HCT116 (cell line): ENCODE results near the gene FDXR. TPM values are rescaled to one million over a fixed set of nuclear protein-coding genes. Genes with fewer than 3 reads are reported as not detected.

ENCODE experiments used
- ATAC-seq: fragments of 200-7000 bp; cut with Tn5 transposase; 2 replicates; pipeline ENCODE4 v1.9.1; 2020; ENCODE audit warnings: mild to moderate bottlenecking, moderate library complexity
- BruUV-seq: library from RNA; stranded (reverse); fragments of 400-500 nt; replicated peaks from 2 replicates; lab custom pipeline; 2021; lab: Mats Ljungman, UMichigan
- CTCF ChIA-PET: fragments of 300-600 bp; sonication (Branson Sonifier 250); formaldehyde crosslinking; loops from one replicate; lab custom pipeline; 2021; ENCODE audit warnings: antibody characterized with exemption; lab: Charles Lee
- POLR2A ChIA-PET: fragments of 300-600, 350-600 bp; sonication (Branson Sonifier 250); formaldehyde crosslinking; loops from one replicate; lab custom pipeline; 2021; ENCODE audit warnings: antibody characterized with exemption; lab: Charles Lee
- RAD21 ChIA-PET, 2 experiments: fragments of 300-600 bp; sonication (Branson Sonifier 250); formaldehyde crosslinking; loops; one replicate each; lab custom pipeline; 2023; ENCODE audit warnings: low total read pairs in 2 of 2; ENCODE audit not compliant: uncharacterized antibody in 2 of 2, unreplicated experiment in 2 of 2, low non-redundant PET in 1 of 2; lab: Charles Lee
- DNase-seq: peaks from one replicate; pipeline ENCODE4 v3.0.0-alpha.2; 2010; ENCODE audit warnings: low read depth, low spot score
- H2AFZ ChIP-seq: fragments of 200-600 bp; shearing (Covaris generic), sonication (generic); 2 replicates; pipeline ENCODE4 v1.6.1; 2017; ENCODE audit warnings: low read depth, mixed run types, mixed read lengths, antibody characterized with exemption, low read length; ENCODE audit not compliant: poor library complexity, severe bottlenecking
- H3K27ac ChIP-seq: 2 replicates; pipeline ENCODE4 v1.5.1; 2012; ENCODE audit warnings: low read depth, low read length
- H3K27me3 ChIP-seq: fragments of 200-600 bp; sonication (generic); 2 replicates; pipeline ENCODE4 v1.6.1; 2016; ENCODE audit warnings: mixed run types, low read length, mixed read lengths; ENCODE audit not compliant: insufficient read depth
- H3K36me3 ChIP-seq, 2 experiments: fragments of 200-500 bp in 1 of 2; fragments of 200-600 bp in 1 of 2; sonication (Bioruptor generic) in 1 of 2; sonication (generic) in 1 of 2; 2 replicates each; pipeline versions ENCODE4 v1.5.1 to v1.6.1; 2014 to 2016; ENCODE audit warnings: low read length in 2 of 2, inconsistent platforms in 1 of 2, mixed read lengths in 1 of 2, mixed run types in 1 of 2; ENCODE audit not compliant: insufficient read depth in 2 of 2, control insufficient read depth in 1 of 2
- H3K4me1 ChIP-seq, 2 experiments: fragments of 200-600 bp in 1 of 2; sonication (generic) in 1 of 2; 2 replicates each; pipeline versions ENCODE4 v1.5.1 to v1.6.1; 2012 to 2017; ENCODE audit warnings: low read length in 2 of 2, inconsistent platforms in 1 of 2, mild to moderate bottlenecking in 1 of 2, mixed read lengths in 1 of 2, mixed run types in 1 of 2, moderate library complexity in 1 of 2; ENCODE audit not compliant: insufficient read depth in 2 of 2, control insufficient read depth in 1 of 2
- H3K4me2 ChIP-seq: fragments of 200-600 bp; sonication (generic); 2 replicates; pipeline ENCODE4 v1.6.1; 2017; ENCODE audit warnings: mixed run types, low read length, mixed read lengths
- H3K4me3 ChIP-seq, 2 experiments: fragments of 200-600 bp in 1 of 2; sonication (generic) in 1 of 2; replicated peaks in 1 of 2; 2 replicates each; pipeline ENCODE4 v1.5.1; 2011 to 2016; ENCODE audit warnings: low read length in 2 of 2, control low read depth in 1 of 2, low read depth in 1 of 2, mild to moderate bottlenecking in 1 of 2, mixed read lengths in 1 of 2, mixed run types in 1 of 2
- H3K79me2 ChIP-seq: fragments of 200-600 bp; sonication (generic); 2 replicates; pipeline ENCODE4 v1.6.1; 2017; ENCODE audit warnings: mild to moderate bottlenecking, mixed run types, low read length, moderate library complexity, mixed read lengths; ENCODE audit not compliant: insufficient read depth
- H3K9ac ChIP-seq: fragments of 200-600 bp; sonication (generic); 2 replicates; pipeline ENCODE4 v1.6.1; 2016; ENCODE audit warnings: low read length, mixed read lengths
- H3K9me2 ChIP-seq: fragments of 200-600 bp; sonication (generic), shearing (Covaris generic); 2 replicates; pipeline ENCODE4 v1.6.1; 2017; ENCODE audit warnings: mixed run types, mild to moderate bottlenecking, moderate library complexity; ENCODE audit not compliant: insufficient read depth
- H3K9me3 ChIP-seq, 2 experiments: fragments of 200-500 bp in 1 of 2; fragments of 200-600 bp in 1 of 2; sonication (Bioruptor generic) in 1 of 2; sonication (generic) in 1 of 2; 2 replicates each; pipeline ENCODE4 v1.6.1; 2014 to 2017; ENCODE audit warnings: low read length in 2 of 2, mixed read lengths in 2 of 2, inconsistent platforms in 1 of 2, low read depth in 1 of 2, mild to moderate bottlenecking in 1 of 2, mixed run types in 1 of 2, moderate library complexity in 1 of 2; ENCODE audit not compliant: control insufficient read depth in 1 of 2, insufficient read depth in 1 of 2
- H4K20me1 ChIP-seq: fragments of 200-600 bp; sonication (generic), shearing (Covaris generic); 2 replicates; pipeline ENCODE4 v1.6.1; 2017; ENCODE audit warnings: mixed run types, mild to moderate bottlenecking, moderate library complexity; ENCODE audit not compliant: insufficient read depth
- CBX3 ChIP-seq: IDR thresholded peaks from 2 replicates; pipeline ENCODE4 v1.6.1; 2012; ENCODE audit warnings: low read depth
- CEBPB ChIP-seq: IDR thresholded peaks from 2 replicates; pipeline ENCODE4 v1.6.1; 2012; ENCODE audit warnings: low read depth
- EGR1 ChIP-seq: IDR thresholded peaks from 2 replicates; pipeline ENCODE4 v1.6.1; 2012; ENCODE audit warnings: low read depth
- ELF1 ChIP-seq: IDR thresholded peaks from 2 replicates; pipeline ENCODE4 v1.6.1; 2012; ENCODE audit warnings: low read depth, borderline replicate concordance
- EZH2 ChIP-seq: fragments of 200-600 bp; sonication (generic); IDR thresholded peaks from 2 replicates; pipeline ENCODE4 v1.6.1; 2017; ENCODE audit warnings: antibody characterized with exemption, mixed run types
- EZH2phosphoT487 ChIP-seq: fragments of 200-600 bp; IDR thresholded peaks from 2 replicates; pipeline ENCODE4 v1.6.1; 2018; ENCODE audit warnings: antibody characterized with exemption, borderline replicate concordance
- FOSL1 ChIP-seq: IDR thresholded peaks from 2 replicates; pipeline ENCODE4 v1.6.1; 2012; ENCODE audit warnings: low read depth
- JUND ChIP-seq: IDR thresholded peaks from 2 replicates; pipeline ENCODE4 v1.6.1; 2012
- POLR2A ChIP-seq: IDR thresholded peaks from 2 replicates; pipeline ENCODE4 v1.7.0; 2011; ENCODE audit warnings: borderline replicate concordance; ENCODE audit not compliant: insufficient read depth, insufficient read length; ENCODE audit errors: extremely low read depth
- POLR2AphosphoS5 ChIP-seq: IDR thresholded peaks from 2 replicates; pipeline ENCODE4 v1.6.1; 2011; ENCODE audit warnings: mild to moderate bottlenecking, low read depth, low read length, moderate library complexity
- RAD21 ChIP-seq: IDR thresholded peaks from 2 replicates; pipeline ENCODE4 v1.6.1; 2012; ENCODE audit warnings: low read depth, mild to moderate bottlenecking
- SP1 ChIP-seq: IDR thresholded peaks from 2 replicates; pipeline ENCODE4 v1.6.1; 2012; ENCODE audit warnings: low read depth
- SRF ChIP-seq: IDR thresholded peaks from 2 replicates; pipeline ENCODE4 v1.6.1; 2012; ENCODE audit warnings: low read depth
- YY1 ChIP-seq: IDR thresholded peaks from 2 replicates; pipeline ENCODE4 v1.6.1; 2011; ENCODE audit warnings: low read length, low read depth, moderate library complexity, mild to moderate bottlenecking; ENCODE audit not compliant: insufficient replicate concordance; ENCODE audit errors: extremely low read depth
- ZNF274 ChIP-seq: fragments of 200-500 bp; sonication (Bioruptor generic); IDR thresholded peaks from 2 replicates; pipeline ENCODE4 v1.6.1; 2014; ENCODE audit warnings: mild to moderate bottlenecking, low read depth, low read length, inconsistent platforms
- intact Hi-C: fragments of 100-400 bp; cut with micrococcal nuclease; formaldehyde crosslinking; loops from 2 replicates; pipeline ENCODE4 v1.10.0; 2022
- total RNA-seq: library from RNA; stranded (reverse); gene quantifications from one replicate; pipeline ENCODE4 v1.2.1, GENCODE V29; 2021; ENCODE audit not compliant: unreplicated experiment
- TF ChIP-seq, protein P1 (sequence below): IDR thresholded peaks from 2 replicates; pipeline ENCODE4 v1.6.1; 2012; ENCODE audit warnings: low read depth
- TF ChIP-seq, protein P2 (sequence below), 3 experiments: fragments of 200-600 bp in 1 of 3; sonication (generic) in 1 of 3; IDR thresholded peaks in 2 of 3; conservative IDR thresholded peaks in 1 of 3; 2 replicates each; pipeline ENCODE4 v1.5.1; 2012 to 2017; ENCODE audit warnings: low read depth in 2 of 3, low read length in 2 of 3, antibody characterized with exemption in 1 of 3, borderline replicate concordance in 1 of 3, control low read depth in 1 of 3, mild to moderate bottlenecking in 1 of 3, mixed read lengths in 1 of 3, mixed run types in 1 of 3, moderate library complexity in 1 of 3; ENCODE audit not compliant: insufficient read depth in 1 of 3
- TF ChIP-seq, protein P3 (sequence below): IDR thresholded peaks from 2 replicates; pipeline ENCODE4 v1.6.1; 2011; ENCODE audit warnings: mild to moderate bottlenecking, low read length, moderate library complexity; ENCODE audit not compliant: insufficient replicate concordance; ENCODE audit errors: extremely low read depth
- TF ChIP-seq, protein P4 (sequence below): IDR thresholded peaks from 2 replicates; pipeline ENCODE4 v1.6.1; 2012

FDXR gene
- total RNA-seq, 1 experiment from 2014 or later: 98.8 TPM

DNA sequence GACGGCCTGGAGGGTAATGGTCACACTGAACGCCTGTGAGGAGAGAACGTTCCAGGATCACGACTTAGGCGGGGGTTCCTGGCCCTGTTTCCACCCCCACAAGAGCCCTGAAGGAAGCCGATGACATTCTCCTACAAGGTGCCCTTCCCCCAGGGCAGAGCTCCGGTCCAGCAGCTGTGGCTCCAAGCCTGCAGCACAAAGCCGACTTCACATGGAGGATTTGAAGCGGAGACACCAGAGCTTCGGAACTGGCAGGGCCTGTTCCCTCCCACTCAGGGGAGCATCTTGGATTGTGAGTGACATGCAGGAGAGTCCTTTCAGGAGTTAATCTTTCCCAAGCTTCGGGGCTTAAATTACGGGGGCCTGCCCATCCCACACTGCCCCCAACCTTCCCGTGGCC, 15.7 kb upstream of the FDXR start:
- no peaks in the 10 kb centered on the region for H3K79me2 ChIP-seq
- H3K27ac ChIP-seq: no peak overlapping the region
- H4K20me1 ChIP-seq: no peaks in the 10 kb centered on the region
- no peak overlapping the region for H3K9ac ChIP-seq
- no peak overlapping the region for H3K4me3 ChIP-seq
- POLR2A ChIA-PET: interaction anchor here (2.4 kb wide), 1 partner anchor 15 kb away, joined by 12 read pairs; the partner anchor contains the start of gene FDXR
- BruUV-seq: no TSS peak
- no peaks in the 10 kb centered on the region for H3K4me1 ChIP-seq
- H3K27me3 ChIP-seq: no peaks in the 10 kb centered on the region
- TF ChIP-seq POLR2A (no peak), EZH2 (no peak), SRF (no peak), CEBPB (no peak), SP1 (no peak), JUND (no peak), FOSL1 (no peak), YY1 (no peak), POLR2AphosphoS5 (no peak), RAD21 (no peak), ZNF274 (no peak), CBX3 (no peak), ELF1 (no peak), EGR1 (no peak), EZH2phosphoT487 (no peak)
- TF ChIP-seq, protein P1, sequence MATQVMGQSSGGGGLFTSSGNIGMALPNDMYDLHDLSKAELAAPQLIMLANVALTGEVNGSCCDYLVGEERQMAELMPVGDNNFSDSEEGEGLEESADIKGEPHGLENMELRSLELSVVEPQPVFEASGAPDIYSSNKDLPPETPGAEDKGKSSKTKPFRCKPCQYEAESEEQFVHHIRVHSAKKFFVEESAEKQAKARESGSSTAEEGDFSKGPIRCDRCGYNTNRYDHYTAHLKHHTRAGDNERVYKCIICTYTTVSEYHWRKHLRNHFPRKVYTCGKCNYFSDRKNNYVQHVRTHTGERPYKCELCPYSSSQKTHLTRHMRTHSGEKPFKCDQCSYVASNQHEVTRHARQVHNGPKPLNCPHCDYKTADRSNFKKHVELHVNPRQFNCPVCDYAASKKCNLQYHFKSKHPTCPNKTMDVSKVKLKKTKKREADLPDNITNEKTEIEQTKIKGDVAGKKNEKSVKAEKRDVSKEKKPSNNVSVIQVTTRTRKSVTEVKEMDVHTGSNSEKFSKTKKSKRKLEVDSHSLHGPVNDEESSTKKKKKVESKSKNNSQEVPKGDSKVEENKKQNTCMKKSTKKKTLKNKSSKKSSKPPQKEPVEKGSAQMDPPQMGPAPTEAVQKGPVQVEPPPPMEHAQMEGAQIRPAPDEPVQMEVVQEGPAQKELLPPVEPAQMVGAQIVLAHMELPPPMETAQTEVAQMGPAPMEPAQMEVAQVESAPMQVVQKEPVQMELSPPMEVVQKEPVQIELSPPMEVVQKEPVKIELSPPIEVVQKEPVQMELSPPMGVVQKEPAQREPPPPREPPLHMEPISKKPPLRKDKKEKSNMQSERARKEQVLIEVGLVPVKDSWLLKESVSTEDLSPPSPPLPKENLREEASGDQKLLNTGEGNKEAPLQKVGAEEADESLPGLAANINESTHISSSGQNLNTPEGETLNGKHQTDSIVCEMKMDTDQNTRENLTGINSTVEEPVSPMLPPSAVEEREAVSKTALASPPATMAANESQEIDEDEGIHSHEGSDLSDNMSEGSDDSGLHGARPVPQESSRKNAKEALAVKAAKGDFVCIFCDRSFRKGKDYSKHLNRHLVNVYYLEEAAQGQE: no peak
- TF ChIP-seq, protein P2, sequence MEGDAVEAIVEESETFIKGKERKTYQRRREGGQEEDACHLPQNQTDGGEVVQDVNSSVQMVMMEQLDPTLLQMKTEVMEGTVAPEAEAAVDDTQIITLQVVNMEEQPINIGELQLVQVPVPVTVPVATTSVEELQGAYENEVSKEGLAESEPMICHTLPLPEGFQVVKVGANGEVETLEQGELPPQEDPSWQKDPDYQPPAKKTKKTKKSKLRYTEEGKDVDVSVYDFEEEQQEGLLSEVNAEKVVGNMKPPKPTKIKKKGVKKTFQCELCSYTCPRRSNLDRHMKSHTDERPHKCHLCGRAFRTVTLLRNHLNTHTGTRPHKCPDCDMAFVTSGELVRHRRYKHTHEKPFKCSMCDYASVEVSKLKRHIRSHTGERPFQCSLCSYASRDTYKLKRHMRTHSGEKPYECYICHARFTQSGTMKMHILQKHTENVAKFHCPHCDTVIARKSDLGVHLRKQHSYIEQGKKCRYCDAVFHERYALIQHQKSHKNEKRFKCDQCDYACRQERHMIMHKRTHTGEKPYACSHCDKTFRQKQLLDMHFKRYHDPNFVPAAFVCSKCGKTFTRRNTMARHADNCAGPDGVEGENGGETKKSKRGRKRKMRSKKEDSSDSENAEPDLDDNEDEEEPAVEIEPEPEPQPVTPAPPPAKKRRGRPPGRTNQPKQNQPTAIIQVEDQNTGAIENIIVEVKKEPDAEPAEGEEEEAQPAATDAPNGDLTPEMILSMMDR (IDR thresholded peaks at IDR 0.05 in 2 of 3, conservative IDR thresholded peaks at IDR 0.05 in 1 of 3; ENCODE audit: borderline replicate concordance in 1 of 3, insufficient read depth in 1 of 3, low read depth in 2 of 3, low read length in 2 of 3): no peak
- TF ChIP-seq, protein P3, sequence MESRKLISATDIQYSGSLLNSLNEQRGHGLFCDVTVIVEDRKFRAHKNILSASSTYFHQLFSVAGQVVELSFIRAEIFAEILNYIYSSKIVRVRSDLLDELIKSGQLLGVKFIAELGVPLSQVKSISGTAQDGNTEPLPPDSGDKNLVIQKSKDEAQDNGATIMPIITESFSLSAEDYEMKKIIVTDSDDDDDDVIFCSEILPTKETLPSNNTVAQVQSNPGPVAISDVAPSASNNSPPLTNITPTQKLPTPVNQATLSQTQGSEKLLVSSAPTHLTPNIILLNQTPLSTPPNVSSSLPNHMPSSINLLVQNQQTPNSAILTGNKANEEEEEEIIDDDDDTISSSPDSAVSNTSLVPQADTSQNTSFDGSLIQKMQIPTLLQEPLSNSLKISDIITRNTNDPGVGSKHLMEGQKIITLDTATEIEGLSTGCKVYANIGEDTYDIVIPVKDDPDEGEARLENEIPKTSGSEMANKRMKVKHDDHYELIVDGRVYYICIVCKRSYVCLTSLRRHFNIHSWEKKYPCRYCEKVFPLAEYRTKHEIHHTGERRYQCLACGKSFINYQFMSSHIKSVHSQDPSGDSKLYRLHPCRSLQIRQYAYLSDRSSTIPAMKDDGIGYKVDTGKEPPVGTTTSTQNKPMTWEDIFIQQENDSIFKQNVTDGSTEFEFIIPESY: no peak
- TF ChIP-seq, protein P4, sequence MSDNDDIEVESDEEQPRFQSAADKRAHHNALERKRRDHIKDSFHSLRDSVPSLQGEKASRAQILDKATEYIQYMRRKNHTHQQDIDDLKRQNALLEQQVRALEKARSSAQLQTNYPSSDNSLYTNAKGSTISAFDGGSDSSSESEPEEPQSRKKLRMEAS: no peak
- intact Hi-C loops: no loop called here
- DNase-seq: no peak
- RAD21 ChIA-PET: no interaction called here
- CTCF ChIA-PET: no interaction called here
- no peaks in the 10 kb centered on the region for H3K36me3 ChIP-seq
- H3K9me2 ChIP-seq: no peaks in the 10 kb centered on the region
- no peak overlapping the region for H2AFZ ChIP-seq
- no peak overlapping the region for H3K4me2 ChIP-seq
- no peak for ATAC-seq
- no peaks in the 10 kb centered on the region for H3K9me3 ChIP-seq
